Left renal cortex interstitium (tissue), 4 donors: ENCODE data around the gene PCMTD2. TPM values are rescaled to one million over a fixed set of nuclear protein-coding genes. Genes with fewer than 3 reads are reported as not detected.

ENCODE experiments used
- DNase-seq, 4 donors: peaks; one replicate each; pipeline ENCODE4 v3.0.0-alpha.2; 2013; ENCODE audit warnings: low read depth in 4 of 4, low spot score in 2 of 4, missing footprints in 1 of 4
- polyA plus RNA-seq, 4 donors: library from polyadenylated mRNA; unstranded; fragments of 120-200 nt; gene quantifications; one replicate each; pipeline ENCODE4 v1.2.1, GENCODE V29; 2013; ENCODE audit not compliant: insufficient read length in 4 of 4

The PCMTD2 gene
- polyA plus RNA-seq, 4 donors: 128 to 206 (median 158) TPM

GRCh38 chr20:64238115-64238825 lies 17.3 kb upstream of the PCMTD2 start:
- no peak for DNase-seq

GRCh38 chr20:64238851-64239387 lies 16.6 kb upstream of the PCMTD2 start:
- DNase-seq: no peak

DNA sequence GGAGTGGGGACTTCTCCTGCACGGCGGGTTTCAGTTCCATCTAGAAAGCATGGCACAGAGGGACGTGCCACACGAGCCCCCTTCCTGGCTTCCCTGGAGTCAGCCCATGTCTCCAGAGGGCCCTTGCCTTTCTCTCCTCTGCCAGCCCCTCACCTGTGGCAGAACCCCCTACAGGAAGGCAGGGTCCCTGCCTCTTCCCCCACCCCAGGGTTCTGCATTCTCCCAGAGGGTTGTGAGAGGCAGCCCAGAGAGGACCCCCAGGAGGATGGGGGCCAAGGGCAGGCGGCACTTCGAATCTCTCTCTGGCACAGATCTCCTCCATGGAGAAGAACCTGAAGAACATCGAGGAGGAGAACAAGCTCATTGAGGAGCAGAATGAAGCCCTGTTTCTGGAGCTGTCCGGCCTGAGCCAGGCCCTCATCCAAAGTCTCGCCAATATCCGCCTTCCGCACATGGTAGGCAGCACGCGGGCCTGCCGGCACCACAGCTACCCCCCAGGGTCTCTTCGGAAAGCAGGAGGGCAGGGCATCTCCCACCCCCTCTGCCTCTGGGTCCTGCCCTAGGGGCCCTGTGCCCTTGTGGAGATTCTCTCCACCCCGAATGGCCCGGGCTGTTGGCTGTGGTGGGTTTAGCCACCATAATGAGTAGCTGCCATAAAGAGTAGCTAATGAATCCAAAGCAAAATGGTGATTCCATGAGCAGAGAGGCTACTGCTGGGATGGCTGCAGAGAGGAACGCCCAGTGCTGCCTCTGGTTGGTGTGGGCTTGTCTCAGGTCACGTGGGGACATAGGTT lies 15.9 kb upstream of the PCMTD2 start:
- no peak for DNase-seq

- no peak for DNase-seq
Measured at GRCh38 chr20:64240243-64241015, 15.1 kb upstream of the PCMTD2 start.

DNA sequence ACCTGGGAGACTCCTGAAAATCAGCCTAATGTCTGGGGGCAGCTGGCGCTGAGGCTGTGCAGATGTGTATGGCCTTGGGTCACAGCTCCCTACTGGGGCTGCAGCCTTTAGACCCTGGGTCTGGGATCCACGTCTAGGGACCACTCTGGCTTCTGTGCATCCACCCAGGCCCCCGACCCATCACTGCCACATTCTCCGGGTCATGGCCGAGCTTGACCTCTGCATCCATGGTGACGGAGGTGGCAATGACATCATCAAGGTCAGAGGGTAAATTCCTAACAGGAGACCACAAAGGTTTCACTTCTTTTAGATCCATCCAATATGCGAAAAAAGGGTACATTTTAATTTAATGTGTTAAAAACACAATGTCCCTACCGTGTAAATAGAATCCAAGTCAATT lies 14.5 kb upstream of the PCMTD2 start:
- DNase-seq: no peak

DNA sequence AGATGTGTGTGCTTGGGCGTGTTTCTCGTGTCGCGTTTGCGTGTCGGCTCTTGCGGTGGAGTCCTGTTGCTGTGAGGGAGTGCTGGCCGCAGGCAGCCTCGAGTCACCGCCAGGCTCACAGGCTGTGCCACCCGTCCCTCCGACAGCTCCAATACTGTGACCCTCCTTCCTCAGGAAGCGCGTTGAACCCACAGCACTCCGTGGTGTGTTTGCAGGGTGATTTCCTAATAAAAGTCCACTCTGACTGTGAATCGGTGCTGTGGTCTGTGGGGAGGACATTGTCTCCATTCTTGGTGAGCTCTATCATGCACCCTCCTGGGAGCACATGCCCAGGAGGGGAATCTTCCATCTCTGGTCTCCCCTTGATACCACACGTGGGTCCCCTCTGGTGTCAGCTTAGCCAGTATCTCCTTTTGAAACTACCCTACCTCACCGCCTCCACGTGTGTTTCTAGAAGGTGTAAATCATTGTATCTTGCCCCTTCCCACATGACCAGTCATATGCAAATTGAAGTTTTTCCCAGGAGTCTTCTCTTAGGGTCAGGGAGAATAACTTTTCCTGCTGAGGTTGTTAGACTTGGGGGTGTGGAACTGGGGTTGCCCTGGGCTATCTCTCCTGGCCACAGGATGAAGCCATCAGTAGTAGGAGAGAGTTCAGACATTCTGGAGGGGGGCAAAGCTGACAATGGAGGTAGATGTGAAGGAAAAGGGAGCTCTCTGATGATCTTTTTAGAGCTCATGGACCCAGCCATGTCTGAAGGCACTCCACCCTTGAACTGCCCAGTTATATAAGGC lies 13.3 kb upstream of the PCMTD2 start:
- DNase-seq: no peak

GRCh38 chr20:64242797-64243475 lies 12.6 kb upstream of the PCMTD2 start:
- no peak for DNase-seq

GRCh38 chr20:64244281-64244805 lies 11.2 kb upstream of the PCMTD2 start:
- no peak for DNase-seq

DNA sequence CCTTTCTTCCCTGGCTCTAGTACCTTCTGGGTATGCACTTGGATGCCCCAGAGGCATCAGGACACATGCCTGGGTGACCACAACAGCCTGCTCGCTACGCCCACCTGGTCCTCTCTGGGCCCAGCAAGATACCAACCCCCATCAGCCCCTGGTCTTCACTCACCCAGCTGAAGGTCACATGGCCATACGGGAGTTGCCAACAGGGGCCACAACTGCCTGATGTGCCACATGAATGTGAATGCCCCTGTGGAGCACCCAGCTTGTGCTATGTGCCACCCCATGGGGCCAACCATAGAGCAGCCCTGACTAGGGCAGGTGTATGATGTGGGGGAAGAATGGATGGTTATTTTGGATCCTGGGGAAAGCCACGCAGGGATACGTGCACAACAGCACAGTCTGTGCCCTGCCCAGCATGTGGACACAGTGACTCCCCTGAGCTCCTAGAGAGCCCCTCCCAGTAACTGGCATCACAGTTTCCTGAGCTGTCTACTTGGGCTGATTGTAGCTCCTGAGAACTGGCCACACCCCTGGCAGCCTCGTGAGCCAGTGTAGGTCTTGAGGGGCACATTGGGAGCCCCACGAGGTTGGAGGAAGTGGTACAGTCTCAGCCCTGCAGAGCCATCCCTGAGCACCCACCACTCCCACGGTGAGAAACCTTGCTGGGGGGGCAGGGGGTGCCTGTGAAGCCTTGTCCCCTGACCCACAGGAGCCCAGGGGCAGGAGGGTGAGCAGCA lies 10.5 kb upstream of the PCMTD2 start:
- no peak for DNase-seq

GRCh38 chr20:64245746-64246595 lies 9.6 kb upstream of the PCMTD2 start:
- no peak for DNase-seq

DNA sequence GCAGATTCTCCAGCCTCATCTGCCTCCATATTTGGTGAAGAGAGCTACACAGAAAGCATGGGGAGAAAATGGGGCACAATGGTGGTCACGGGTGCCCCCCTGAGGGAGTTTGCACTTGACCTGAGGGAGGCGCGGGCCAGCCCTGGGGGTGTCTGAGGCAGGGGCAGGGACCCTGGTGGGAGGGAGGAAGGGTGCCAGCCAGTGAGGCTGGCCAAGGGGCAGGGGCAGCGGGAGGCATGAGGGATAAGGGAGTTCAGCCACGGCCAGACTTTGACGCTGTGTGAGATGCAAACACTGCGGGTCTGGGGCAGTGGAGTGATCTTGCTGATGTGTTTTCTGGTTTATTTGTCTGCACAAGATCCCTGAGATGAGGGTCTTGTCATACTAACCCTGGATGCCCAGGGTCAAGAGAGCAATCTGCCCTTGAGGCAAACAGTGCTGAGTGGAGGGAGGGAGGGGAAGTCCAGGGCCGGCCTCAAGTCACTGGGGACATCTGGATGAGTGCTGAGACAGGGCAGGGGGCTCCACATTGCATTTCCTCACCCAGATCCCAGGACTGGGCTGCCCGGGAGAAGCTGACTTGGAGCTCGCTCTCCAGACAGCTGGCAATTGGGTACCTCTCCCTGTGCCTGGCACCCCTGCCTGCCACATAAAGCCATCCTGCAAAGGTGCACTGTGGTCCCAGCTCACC lies 8.8 kb upstream of the PCMTD2 start:
- no peak for DNase-seq

DNA sequence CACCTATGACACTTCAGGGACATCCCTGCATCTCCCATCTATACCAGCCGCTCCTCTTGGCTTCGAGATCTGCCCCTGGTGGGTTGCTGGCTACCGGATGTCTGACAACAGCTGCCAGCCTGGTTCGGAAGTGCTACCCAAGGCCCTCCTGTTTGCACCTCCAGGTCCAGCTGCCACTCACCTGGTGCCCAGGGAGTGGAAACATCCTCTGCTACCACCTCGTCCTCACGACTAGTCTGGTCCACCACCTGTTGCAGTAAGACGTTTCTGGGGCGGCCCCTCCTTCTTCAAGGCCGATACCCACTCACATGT lies 8.3 kb upstream of the PCMTD2 start:
- DNase-seq: no peak

GRCh38 chr20:64247970-64248841 lies 7.3 kb upstream of the PCMTD2 start:
- no peak for DNase-seq

DNA sequence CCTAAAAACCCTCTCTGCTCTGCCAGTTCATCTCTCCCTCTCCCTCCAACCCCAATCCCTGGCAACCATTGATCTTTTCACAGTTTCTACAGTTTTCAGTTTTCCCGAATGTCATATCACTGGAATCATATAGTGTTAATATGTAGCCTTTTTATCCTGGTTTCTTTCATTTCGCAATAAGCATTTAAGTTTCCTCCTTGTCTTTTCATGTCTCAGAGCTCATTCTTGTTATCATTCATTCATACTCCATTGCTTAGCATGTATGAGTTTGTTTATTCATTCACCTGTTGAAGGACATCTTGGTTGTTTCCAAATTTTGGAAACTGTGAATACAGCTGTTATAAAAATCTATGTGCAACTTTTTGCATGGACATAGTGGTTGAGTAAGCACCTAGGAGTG lies 5.5 kb upstream of the PCMTD2 start:
- DNase-seq: no peak

DNA sequence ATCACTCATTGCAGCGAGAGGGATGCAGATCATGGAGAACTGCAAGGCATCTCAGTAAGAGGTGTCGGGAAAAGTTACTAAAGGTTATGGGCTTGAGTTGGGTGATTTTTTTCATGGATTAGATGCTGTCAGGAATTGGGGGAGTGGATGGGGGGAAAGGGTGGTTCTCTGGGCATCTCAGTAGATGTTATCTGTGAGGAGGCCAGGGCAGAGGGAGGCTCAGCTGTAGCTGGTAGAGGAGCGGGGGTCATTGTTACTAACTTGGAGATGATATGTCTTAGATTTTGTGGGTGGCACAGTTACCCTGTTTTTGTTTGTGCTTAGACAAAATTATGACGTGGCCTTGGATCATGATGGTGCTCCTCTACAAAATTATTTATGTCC lies 2.6 kb upstream of the PCMTD2 start:
- DNase-seq: no peak

GRCh38 chr20:64253443-64253842 lies 2.1 kb upstream of the PCMTD2 start:
- no peak for DNase-seq

DNA sequence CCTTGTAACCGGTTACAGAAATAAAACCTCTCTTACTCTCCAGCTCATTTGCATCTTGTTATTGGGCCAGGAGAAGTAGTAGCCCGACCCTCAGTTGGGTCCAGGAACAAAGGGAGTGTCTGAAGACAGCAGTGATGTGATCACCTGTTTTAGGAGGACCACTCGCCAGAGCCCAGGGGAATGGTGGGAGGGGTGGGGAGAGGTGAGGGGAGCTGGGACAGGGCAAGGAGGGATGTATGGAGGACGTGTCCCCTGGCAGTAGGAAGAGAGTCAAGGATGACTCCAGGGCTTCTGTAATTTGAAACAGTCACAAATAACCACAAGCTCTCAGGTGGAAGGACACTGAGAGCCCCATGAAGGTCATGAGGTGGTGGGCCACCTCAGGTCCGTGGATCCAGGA lies 1.4 kb upstream of the PCMTD2 start:
- no peak for DNase-seq
